Stimulated activated naive CD8-positive, alpha-beta T cell treated with anti-CD3 and anti-CD28 coated beads, Interleukin-15, amount 100 ng/mL, for 72 hours (primary cell): ENCODE measurements around the gene FKBP14.
"Not testable (repeated sequence)": the region's sequence is repeated elsewhere in the genome, so short reads cannot be mapped to it uniquely, and the experiment has no call there.

Source experiments
- ATAC-seq: fragments of 150-1000 bp; cut with Tn5 transposase; 2 replicates; pipeline ENCODE4 v1.10.0; 2021; ENCODE audit warnings: mild to moderate bottlenecking, moderate library complexity
- DNase-seq, 2 donors: peaks; one replicate each; pipeline ENCODE4 v3.0.0; 2021 to 2022
- H3K27ac Mint-ChIP-seq, 2 donors: one replicate each; pipeline ENCODE4 v1.8.0; 2022; ENCODE audit warnings: mild to moderate bottlenecking in 2 of 2, mixed read lengths in 2 of 2, moderate library complexity in 2 of 2
- H3K27me3 Mint-ChIP-seq: one replicate; pipeline ENCODE4 v1.8.0; 2022; ENCODE audit warnings: mixed read lengths
- H3K4me1 Mint-ChIP-seq: one replicate; pipeline ENCODE4 v1.8.0; 2022; ENCODE audit warnings: mild to moderate bottlenecking, mixed read lengths
- H3K4me3 Mint-ChIP-seq, 2 donors: one replicate each; pipeline ENCODE4 v1.8.0; 2022; ENCODE audit warnings: mild to moderate bottlenecking in 2 of 2, mixed read lengths in 2 of 2, moderate library complexity in 1 of 2
- H3K9me3 Mint-ChIP-seq, 2 donors: one replicate each; pipeline ENCODE4 v1.8.0; 2022; ENCODE audit warnings: mixed read lengths in 2 of 2

FKBP14 gene

DNA sequence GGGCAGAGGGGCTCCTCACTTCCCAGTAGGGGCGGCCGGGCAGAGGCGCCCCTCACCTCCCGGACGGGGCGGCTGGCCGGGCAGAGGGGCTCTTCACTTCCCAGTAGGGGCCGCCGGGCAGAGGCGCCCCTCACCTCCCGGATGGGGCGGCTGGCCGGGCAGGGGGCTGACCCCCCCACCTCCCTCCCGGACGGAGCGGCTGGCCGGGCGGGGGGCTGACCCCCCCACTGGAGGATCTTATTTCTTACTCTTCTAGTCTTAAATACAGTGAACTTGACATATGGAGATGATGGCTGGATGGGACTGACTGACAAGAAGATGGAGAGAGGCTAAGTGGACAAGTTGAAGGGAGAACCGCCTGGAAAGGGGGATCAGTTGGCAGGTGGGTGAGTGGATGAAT lies 64.9 kb downstream of the FKBP14 start:
- H3K27ac Mint-ChIP-seq, H3K9me3 Mint-ChIP-seq, H3K4me3 Mint-ChIP-seq: not testable (repeated sequence)

More for the DNA sequence above, 64.9 kb downstream of the FKBP14 start:
- H3K4me1 Mint-ChIP-seq: peaks cover 10% of the 10 kb centered on the region
- not testable (repeated sequence) for ATAC-seq, DNase-seq, H3K27me3 Mint-ChIP-seq
